Adrenal gland (tissue), 5 donors: ENCODE data around the gene WWTR1.

Source experiments
- CTCF ChIP-seq, 6 experiments: fragments of 450-650 bp in 4 of 6; fragments of 200-600 bp in 2 of 6; sonication (generic) in 1 of 6; IDR thresholded peaks; 1 replicate in 5 of 6; 2 replicates in 1 of 6; pipeline versions ENCODE4 v1.5.1 to v1.8.0; 2016 to 2021; ENCODE audit warnings: antibody characterized with exemption in 6 of 6, mild to moderate bottlenecking in 2 of 6, moderate library complexity in 1 of 6
- POLR2A ChIP-seq, 2 donors: fragments of 450-650 bp; IDR thresholded peaks; one replicate each; pipeline ENCODE4 v1.6.1; 2017; ENCODE audit warnings: antibody characterized with exemption in 2 of 2, mild to moderate bottlenecking in 2 of 2, moderate library complexity in 1 of 2
- donor health status: DM: no; HTN: no; CAD: no.

- TF ChIP-seq CTCF (IDR thresholded peaks at IDR 0.05) (no peak), POLR2A (IDR thresholded peaks at IDR 0.05) (no peak)
Measured at GRCh38 chr3:149560617-149561016, 97.2 kb downstream of the WWTR1 start.
